IMR-90 (cell line): ENCODE data around the gene SARDH. TPM values are rescaled to one million over a fixed set of nuclear protein-coding genes. Genes with fewer than 3 reads are reported as not detected.

Source experiments
- ATAC-seq: fragments of 200-7000 bp; cut with Tn5 transposase; 2 replicates; pipeline ENCODE4 v1.9.1; 2020; ENCODE audit warnings: low read depth, mild to moderate bottlenecking, moderate library complexity
- BruUV-seq: library from RNA; stranded (reverse); fragments of 400-500 nt; replicated peaks from 2 replicates; lab custom pipeline; 2021; lab: Mats Ljungman, UMichigan
- CTCF ChIA-PET: fragments of 300-600 bp; formaldehyde crosslinking; extraction: SDS; loops from one replicate; lab custom pipeline; 2021; ENCODE audit warnings: antibody characterized with exemption; lab: Yijun Ruan, JAX
- POLR2A ChIA-PET: fragments of 300-600 bp; sonication (Branson Sonifier 250); formaldehyde crosslinking; loops from one replicate; lab custom pipeline; 2022; ENCODE audit warnings: antibody characterized with exemption; ENCODE audit not compliant: unreplicated experiment; lab: Charles Lee
- DNase-seq: peaks from one replicate; pipeline ENCODE4 v3.0.0; 2013
- H2AFZ ChIP-seq: replicated peaks from 2 replicates; pipeline ENCODE3; 2013; ENCODE audit warnings: low read length, mild to moderate bottlenecking; ENCODE audit not compliant: poor library complexity
- H2AK5ac ChIP-seq: 2 replicates; pipeline ENCODE4 v1.6.1; 2013; ENCODE audit warnings: low read depth, low read length, inconsistent platforms
- H2AK9ac ChIP-seq: replicated peaks from 2 replicates; pipeline ENCODE3; 2013; ENCODE audit warnings: mild to moderate bottlenecking, low read depth, low read length, moderate library complexity; ENCODE audit not compliant: poor library complexity
- H2BK120ac ChIP-seq: 2 replicates; pipeline ENCODE4 v1.6.1; 2013; ENCODE audit warnings: low read depth, low read length, inconsistent platforms
- H2BK15ac ChIP-seq: 3 replicates; pipeline ENCODE4 v1.6.1; 2013; ENCODE audit warnings: low read depth, low read length, inconsistent platforms
- H2BK20ac ChIP-seq: 2 replicates; pipeline ENCODE4 v1.6.1; 2013; ENCODE audit warnings: low read depth, mild to moderate bottlenecking, inconsistent platforms, low read length, moderate library complexity
- H2BK5ac ChIP-seq: 2 replicates; pipeline ENCODE4 v1.6.1; 2013; ENCODE audit warnings: mild to moderate bottlenecking, low read depth, low read length, inconsistent platforms; ENCODE audit not compliant: poor library complexity, severe bottlenecking
- H3K14ac ChIP-seq: replicated peaks from 2 replicates; pipeline ENCODE4 v1.6.1; 2013; ENCODE audit warnings: low read depth, low read length, inconsistent platforms
- H3K18ac ChIP-seq: 2 replicates; pipeline ENCODE4 v1.6.1; 2013; ENCODE audit warnings: low read depth, low read length, control low read depth
- H3K23ac ChIP-seq: 2 replicates; pipeline ENCODE4 v1.6.1; 2013; ENCODE audit warnings: low read depth, low read length, inconsistent platforms
- H3K27ac ChIP-seq: 2 replicates; pipeline ENCODE4 v1.5.1; 2013; ENCODE audit warnings: mild to moderate bottlenecking, control low read depth, low read length; ENCODE audit not compliant: insufficient read depth
- H3K27me3 ChIP-seq: 2 replicates; pipeline ENCODE4 v1.6.1; 2013; ENCODE audit warnings: low read length; ENCODE audit not compliant: control insufficient read depth, insufficient read depth
- H3K36me3 ChIP-seq: 2 replicates; pipeline ENCODE4 v1.6.1; 2013; ENCODE audit warnings: low read length, mixed read lengths; ENCODE audit not compliant: control insufficient read depth, insufficient read depth
- H3K4ac ChIP-seq: 2 replicates; pipeline ENCODE4 v1.6.1; 2013; ENCODE audit warnings: low read depth, low read length, inconsistent platforms
- H3K4me1 ChIP-seq: 2 replicates; pipeline ENCODE4 v1.6.1; 2013; ENCODE audit warnings: low read length, mixed read lengths; ENCODE audit not compliant: control insufficient read depth, insufficient read depth
- H3K4me2 ChIP-seq: 2 replicates; pipeline ENCODE4 v1.6.1; 2013; ENCODE audit warnings: low read depth, mild to moderate bottlenecking, control low read depth, low read length, moderate library complexity
- H3K4me3 ChIP-seq: 2 replicates; pipeline ENCODE4 v1.5.1; 2013; ENCODE audit warnings: low read depth, mild to moderate bottlenecking, control low read depth, low read length, moderate library complexity; ENCODE audit not compliant: insufficient read depth
- H3K56ac ChIP-seq: 2 replicates; pipeline ENCODE4 v1.6.1; 2013; ENCODE audit warnings: low read length, inconsistent platforms; ENCODE audit not compliant: insufficient read depth; ENCODE audit errors: extremely low read depth
- H3K79me1 ChIP-seq, 2 experiments: 2 replicates each; pipeline ENCODE4 v1.6.1; 2013; ENCODE audit warnings: low read length in 2 of 2, inconsistent platforms in 1 of 2, low read depth in 1 of 2
- H3K9ac ChIP-seq: 2 replicates; pipeline ENCODE4 v1.6.1; 2013; ENCODE audit warnings: low read depth, low read length, control low read depth
- H3K9me1 ChIP-seq: 2 replicates; pipeline ENCODE4 v1.6.1; 2013; ENCODE audit warnings: low read length, inconsistent platforms; ENCODE audit not compliant: insufficient read depth
- H3K9me3 ChIP-seq: 2 replicates; pipeline ENCODE4 v1.6.1; 2013; ENCODE audit warnings: low read length; ENCODE audit not compliant: control insufficient read depth, insufficient read depth
- H4K20me1 ChIP-seq: 2 replicates; pipeline ENCODE4 v1.6.1; 2013; ENCODE audit warnings: low read length, inconsistent platforms; ENCODE audit not compliant: insufficient read depth
- H4K5ac ChIP-seq: 2 replicates; pipeline ENCODE4 v1.6.1; 2013; ENCODE audit warnings: mild to moderate bottlenecking, low read depth, low read length, control low read depth
- H4K8ac ChIP-seq, 2 experiments: 2 replicates each; pipeline ENCODE4 v1.6.1; 2013; ENCODE audit warnings: low read depth in 2 of 2, low read length in 2 of 2, control low read depth in 1 of 2, inconsistent platforms in 1 of 2
- H4K91ac ChIP-seq: 2 replicates; pipeline ENCODE4 v1.6.1; 2013; ENCODE audit warnings: low read depth, low read length, inconsistent platforms; ENCODE audit not compliant: insufficient read depth
- BHLHE40 ChIP-seq: fragments of 150-350 bp; IDR thresholded peaks from 2 replicates; pipeline ENCODE4 v1.6.1; 2016; ENCODE audit warnings: mild to moderate bottlenecking, low read depth, low read length
- CEBPB ChIP-seq: IDR thresholded peaks from 2 replicates; pipeline ENCODE4 v1.6.1; 2012; ENCODE audit warnings: low read depth, low read length, improper control_type of control experiment
- CHD1 ChIP-seq: IDR thresholded peaks from 2 replicates; pipeline ENCODE4 v1.6.1; 2012; ENCODE audit warnings: low read depth, low read length, improper control_type of control experiment
- CTCF ChIP-seq: conservative IDR thresholded peaks from 2 replicates; pipeline ENCODE4 v1.5.1; 2012; ENCODE audit warnings: mild to moderate bottlenecking, low read depth, low read length, improper control_type of control experiment
- ELK1 ChIP-seq: fragments of 150-350 bp; IDR thresholded peaks from 2 replicates; pipeline ENCODE4 v1.6.1; 2016; ENCODE audit warnings: low read depth, mild to moderate bottlenecking, low read length, moderate library complexity, borderline replicate concordance
- FOS ChIP-seq: fragments of 150-350 bp; IDR thresholded peaks from 2 replicates; pipeline ENCODE4 v1.6.1; 2016; ENCODE audit warnings: low read depth, low read length
- MAFK ChIP-seq: IDR thresholded peaks from 2 replicates; pipeline ENCODE4 v1.6.1; 2012; ENCODE audit warnings: low read depth, low read length, improper control_type of control experiment
- MAZ ChIP-seq: IDR thresholded peaks from 2 replicates; pipeline ENCODE4 v1.6.1; 2012; ENCODE audit warnings: low read depth, mild to moderate bottlenecking, low read length, improper control_type of control experiment, moderate library complexity, borderline replicate concordance
- MXI1 ChIP-seq: IDR thresholded peaks from 2 replicates; pipeline ENCODE4 v1.6.1; 2012; ENCODE audit warnings: low read depth, mild to moderate bottlenecking, low read length, moderate library complexity, borderline replicate concordance
- NFE2L2 ChIP-seq: fragments of 150-350 bp; IDR thresholded peaks from 2 replicates; pipeline ENCODE4 v1.6.1; 2016; ENCODE audit warnings: low read depth, mild to moderate bottlenecking, low read length
- POLR2A ChIP-seq: IDR thresholded peaks from 2 replicates; pipeline ENCODE4 v1.6.1; 2012; ENCODE audit warnings: mild to moderate bottlenecking, low read depth, low read length
- RAD21 ChIP-seq: IDR thresholded peaks from 2 replicates; pipeline ENCODE4 v1.6.1; 2012; ENCODE audit warnings: low read length, improper control_type of control experiment
- RCOR1 ChIP-seq: IDR thresholded peaks from 2 replicates; pipeline ENCODE4 v1.6.1; 2012; ENCODE audit warnings: mild to moderate bottlenecking, low read length, improper control_type of control experiment; ENCODE audit not compliant: insufficient replicate concordance
- RFX5 ChIP-seq: IDR thresholded peaks from 2 replicates; pipeline ENCODE4 v1.8.0; 2012; ENCODE audit warnings: low read depth, mild to moderate bottlenecking, low read length, moderate library complexity
- SMC3 ChIP-seq: fragments of 150-350 bp; IDR thresholded peaks from 2 replicates; pipeline ENCODE4 v1.6.1; 2016; ENCODE audit warnings: low read depth, mild to moderate bottlenecking, antibody characterized with exemption, low read length, moderate library complexity
- USF2 ChIP-seq: fragments of 150-350 bp; IDR thresholded peaks from 2 replicates; pipeline ENCODE4 v1.6.1; 2017; ENCODE audit warnings: mild to moderate bottlenecking, antibody characterized with exemption, low read length, low read depth
- WGBS, 2 experiments: methylation state at CpG; one replicate each; pipeline versions ENCODE4 v1.1.5 to v1.1.7; 2013; ENCODE audit warnings: missing lambda C conversion rate in 2 of 2; ENCODE audit not compliant: insufficient read length in 1 of 2; ENCODE audit errors: extremely low coverage in 2 of 2; 5-methylcytosine and 5-hydroxymethylcytosine counted together
- dilution Hi-C: fragments of 300-500 bp; cut with HindIII; formaldehyde crosslinking; loops from one replicate; pipeline ENCODE4 v1.14.3; 2018; ENCODE audit warnings: low sequenced_read_pairs; ENCODE audit not compliant: unreplicated experiment
- in situ Hi-C: fragments of 300-500 bp; cut with MboI; formaldehyde crosslinking; loops from 3 replicates; pipeline ENCODE4 v1.14.3; 2019; ENCODE audit warnings: low sequenced_read_pairs, inconsistent platforms, mixed read lengths
- intact Hi-C: fragments of 100-400 bp; cut with micrococcal nuclease; formaldehyde crosslinking; loops from 2 replicates; pipeline ENCODE4 v1.10.0; 2022
- polyA plus RNA-seq, 3 experiments: library from polyadenylated mRNA; depleted of rRNA; stranded (reverse); fragments of >200 nt; gene quantifications; 2 replicates each; pipeline ENCODE4 v1.2.3, GENCODE V29; 2012; ENCODE audit warnings: low replicate concordance in 1 of 3
- total RNA-seq: library from RNA; depleted of rRNA; stranded (reverse); fragments of >200 nt; gene quantifications from 2 replicates; pipeline ENCODE4 v1.2.3, GENCODE V29; 2012

SARDH gene
- total and polyA plus RNA-seq, 2 of the 4 experiments (the other 2 are of a cell fraction): 5.0 to 7.5 TPM

GRCh38 chr9:133704711-133705181, 33.4 kb downstream of the SARDH start:
- TF ChIP-seq CEBPB (no peak), POLR2A (no peak), FOS (no peak), NFE2L2 (no peak), ELK1 (no peak), BHLHE40 (no peak), CHD1 (no peak), MXI1 (no peak), RFX5 (no peak), RAD21 (no peak), MAFK (no peak), RCOR1 (no peak), SMC3 (no peak), CTCF (no peak), USF2 (no peak), MAZ (no peak)
- ChIA-PET CTCF (no interaction called here), POLR2A (no interaction called here)
- no peak for ATAC-seq
- no peak overlapping the region for H3K14ac ChIP-seq
- dilution Hi-C loops: no loop called here
- H3K27me3 ChIP-seq: peaks cover 2% of the 10 kb centered on the region; the same call in 1 of the 2 replicates
- intact Hi-C loops: no loop called here
- H3K79me1 ChIP-seq: no peaks in the 10 kb centered on the region
- H2AFZ ChIP-seq: no peak overlapping the region
- H3K9ac ChIP-seq: no peak overlapping the region
- no peak for DNase-seq
- no peak overlapping the region for H2BK5ac ChIP-seq
- no peaks in the 10 kb centered on the region for H3K9me3 ChIP-seq
- H4K20me1 ChIP-seq: no peaks in the 10 kb centered on the region
- no peak overlapping the region for H3K56ac ChIP-seq
- H2AK5ac ChIP-seq: no peak overlapping the region
- H2BK20ac ChIP-seq: no peak overlapping the region
- no peak overlapping the region for H3K4me3 ChIP-seq
- H4K5ac ChIP-seq: no peak overlapping the region
- H3K36me3 ChIP-seq: no peaks in the 10 kb centered on the region
- no peaks in the 10 kb centered on the region for H3K9me1 ChIP-seq
- no peak overlapping the region for H3K4ac ChIP-seq
- no TSS peak for BruUV-seq
- no peak overlapping the region for H4K8ac ChIP-seq
- H3K27ac ChIP-seq: no peak overlapping the region
- H3K4me1 ChIP-seq: peaks cover 14% of the 10 kb centered on the region
- H3K4me2 ChIP-seq: no peak overlapping the region
- no peak overlapping the region for H2AK9ac ChIP-seq
- no peak overlapping the region for H2BK15ac ChIP-seq
- H2BK120ac ChIP-seq: no peak overlapping the region
- in situ Hi-C loops: no loop called here
- H3K18ac ChIP-seq: no peak overlapping the region
- H4K91ac ChIP-seq: no peak overlapping the region
- H3K23ac ChIP-seq: no peak overlapping the region
- 86% methylated on average over 8 of the region's 23 CpGs; no CpG with 5 or more reads in 1 of the 2 experiments for WGBS, 2 experiments
